ENCODE measurements around the gene PHAF1. TPM values are rescaled to one million over a fixed set of nuclear protein-coding genes. Genes with fewer than 3 reads are reported as not detected.
"Not testable (repeated sequence)": the region's sequence is repeated elsewhere in the genome, so short reads cannot be mapped to it uniquely, and the experiment has no call there.

PHAF1 gene
- total RNA-seq, 2 donors from 2014 or later, result 18.8 to 19.6 TPM

DNA sequence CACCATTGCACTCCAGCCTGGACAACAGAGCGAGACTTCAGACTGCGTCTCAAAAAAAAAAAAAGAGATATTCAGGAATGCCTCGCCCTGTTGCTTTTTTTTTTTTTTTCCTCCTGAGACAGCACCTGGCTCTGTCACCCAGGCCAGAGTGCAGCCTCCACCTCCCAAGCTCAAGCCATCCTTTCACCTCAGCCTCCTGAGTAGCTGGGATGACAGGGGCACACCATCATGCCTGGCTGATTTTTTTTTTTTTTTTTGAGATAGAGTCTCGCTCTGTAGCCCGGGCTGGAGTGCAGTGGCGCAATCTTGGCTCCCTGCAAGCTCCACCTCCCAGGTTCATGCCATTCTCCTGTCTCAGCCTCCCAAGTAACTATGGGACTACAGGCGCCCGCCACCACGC lies 8.0 kb downstream of the PHAF1 start:
- Mint-ChIP-seq H3K4me1 (peaks cover 4% of the 10 kb centered on the region), H3K27me3 (ENCODE audit: insufficient read depth) (no peaks in the 10 kb centered on the region), H3K9me3 (no peaks in the 10 kb centered on the region), H3K27ac (no peak overlapping the region), H3K36me3 (ENCODE audit: low read depth) (peaks cover 30% of the 10 kb centered on the region), H3K4me3 (no peak overlapping the region)
- DNase-seq, result no peak
- Histone ChIP-seq H3K9me3 (ENCODE audit: control insufficient read depth, low read length) (no peaks in the 10 kb centered on the region), H3K27me3 (ENCODE audit: control insufficient read depth, insufficient read depth, low read length, poor library complexity, severe bottlenecking) (no peaks in the 10 kb centered on the region), H3K9ac (ENCODE audit: extremely low read depth, low read length, poor library complexity, severe bottlenecking) (no peak overlapping the region), H3K27ac (ENCODE audit: low read depth, low read length) (no peak overlapping the region), H3K4me3 (ENCODE audit: low read length) (no peak overlapping the region), H3K4me1 (ENCODE audit: control insufficient read depth, insufficient read depth, low read length) (no peaks in the 10 kb centered on the region), H3K36me3 (ENCODE audit: control insufficient read depth, insufficient read depth, low read length) (peaks cover 25% of the 10 kb centered on the region)
- TF ChIP-seq, protein P1, sequence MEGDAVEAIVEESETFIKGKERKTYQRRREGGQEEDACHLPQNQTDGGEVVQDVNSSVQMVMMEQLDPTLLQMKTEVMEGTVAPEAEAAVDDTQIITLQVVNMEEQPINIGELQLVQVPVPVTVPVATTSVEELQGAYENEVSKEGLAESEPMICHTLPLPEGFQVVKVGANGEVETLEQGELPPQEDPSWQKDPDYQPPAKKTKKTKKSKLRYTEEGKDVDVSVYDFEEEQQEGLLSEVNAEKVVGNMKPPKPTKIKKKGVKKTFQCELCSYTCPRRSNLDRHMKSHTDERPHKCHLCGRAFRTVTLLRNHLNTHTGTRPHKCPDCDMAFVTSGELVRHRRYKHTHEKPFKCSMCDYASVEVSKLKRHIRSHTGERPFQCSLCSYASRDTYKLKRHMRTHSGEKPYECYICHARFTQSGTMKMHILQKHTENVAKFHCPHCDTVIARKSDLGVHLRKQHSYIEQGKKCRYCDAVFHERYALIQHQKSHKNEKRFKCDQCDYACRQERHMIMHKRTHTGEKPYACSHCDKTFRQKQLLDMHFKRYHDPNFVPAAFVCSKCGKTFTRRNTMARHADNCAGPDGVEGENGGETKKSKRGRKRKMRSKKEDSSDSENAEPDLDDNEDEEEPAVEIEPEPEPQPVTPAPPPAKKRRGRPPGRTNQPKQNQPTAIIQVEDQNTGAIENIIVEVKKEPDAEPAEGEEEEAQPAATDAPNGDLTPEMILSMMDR (conservative IDR thresholded peaks at IDR 0.05), result no peak
- WGBS, 2 experiments (ENCODE audit: insufficient coverage in 1 of 2, insufficient read length in 1 of 2), result 90% methylated on average over 6 of the region's 9 CpGs; no CpG with 5 or more reads in 1 of the 2 experiments

DNA sequence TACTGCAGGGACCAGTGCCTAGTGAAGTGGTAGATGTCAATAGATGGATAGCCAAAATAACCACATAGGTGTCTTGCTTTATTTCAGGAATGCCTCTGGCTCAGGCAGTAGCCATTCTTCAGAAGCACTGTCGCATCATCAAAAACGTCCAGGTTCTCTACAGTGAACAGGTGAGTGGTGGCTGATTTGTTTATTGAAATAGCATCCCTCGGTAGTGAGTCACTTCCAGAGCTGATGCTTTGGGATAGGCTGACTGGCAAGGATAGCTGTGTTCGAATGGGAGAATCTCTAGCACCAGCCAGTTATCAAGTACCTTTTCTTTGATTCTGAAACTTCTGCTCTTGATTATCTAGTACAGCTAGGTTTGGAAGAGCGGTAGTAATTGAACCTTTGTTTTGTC lies 10.3 kb downstream of the PHAF1 start:
- no peaks in the 10 kb centered on the region for H3K4me1 Mint-ChIP-seq
- H3K36me3 Mint-ChIP-seq (ENCODE audit: low read depth), result peaks cover 38% of the 10 kb centered on the region
- Histone ChIP-seq H3K9ac (ENCODE audit: extremely low read depth, low read length, poor library complexity, severe bottlenecking) (no peak overlapping the region), H3K27me3 (ENCODE audit: control insufficient read depth, insufficient read depth, low read length, poor library complexity, severe bottlenecking) (no peaks in the 10 kb centered on the region), H3K4me1 (ENCODE audit: control insufficient read depth, insufficient read depth, low read length) (no peaks in the 10 kb centered on the region), H3K27ac (ENCODE audit: low read depth, low read length) (no peak overlapping the region), H3K4me3 (ENCODE audit: low read length) (no peak overlapping the region), H3K36me3 (ENCODE audit: control insufficient read depth, insufficient read depth, low read length) (peaks cover 42% of the 10 kb centered on the region), H3K9me3 (ENCODE audit: control insufficient read depth, low read length) (no peaks in the 10 kb centered on the region)
- no peaks in the 10 kb centered on the region for H3K27me3 Mint-ChIP-seq (ENCODE audit: insufficient read depth)
- H3K27ac Mint-ChIP-seq, result no peak overlapping the region
- TF ChIP-seq, protein P1 (conservative IDR thresholded peaks at IDR 0.05), result no peak
- no peak for DNase-seq
- no peak overlapping the region for H3K4me3 Mint-ChIP-seq
- H3K9me3 Mint-ChIP-seq, result no peaks in the 10 kb centered on the region
- WGBS, 2 experiments (ENCODE audit: insufficient coverage in 1 of 2, insufficient read length in 1 of 2), result 93% methylated on average over 3 to 5 of the region's 5 CpGs

DNA sequence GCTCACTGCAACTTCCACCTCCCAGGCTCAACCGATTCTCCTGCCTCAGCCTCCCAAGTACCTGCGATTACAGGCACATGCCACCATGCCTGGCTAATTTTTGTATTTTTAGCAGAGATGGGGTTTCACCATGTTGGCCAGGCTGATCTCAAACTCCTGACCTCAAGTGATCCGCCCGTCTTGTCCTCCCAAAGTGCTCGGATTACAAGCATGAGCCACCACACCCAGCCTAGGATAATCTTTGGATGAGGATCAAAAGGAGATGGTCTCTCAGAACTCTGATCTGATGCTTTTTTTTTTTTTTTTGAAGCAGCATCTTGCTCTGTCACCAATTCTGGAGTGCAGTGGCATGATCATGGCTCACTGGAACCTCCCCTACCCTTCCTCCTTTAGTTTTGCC lies 13.1 kb downstream of the PHAF1 start:
- not testable (repeated sequence) for H3K4me3 ChIP-seq (ENCODE audit: low read length); H3K4me1 ChIP-seq (ENCODE audit: control insufficient read depth, insufficient read depth, low read length); H3K4me1 Mint-ChIP-seq; H3K9me3 Mint-ChIP-seq; H3K27ac ChIP-seq (ENCODE audit: low read depth, low read length); H3K27me3 ChIP-seq (ENCODE audit: control insufficient read depth, insufficient read depth, low read length, poor library complexity, severe bottlenecking); H3K27ac Mint-ChIP-seq; H3K4me3 Mint-ChIP-seq; H3K27me3 Mint-ChIP-seq (ENCODE audit: insufficient read depth); H3K9me3 ChIP-seq (ENCODE audit: control insufficient read depth, low read length); DNase-seq; H3K9ac ChIP-seq (ENCODE audit: extremely low read depth, low read length, poor library complexity, severe bottlenecking)
- 98% methylated on average over 4 to 5 of the region's 5 CpGs for WGBS, 2 experiments (ENCODE audit: insufficient coverage in 1 of 2, insufficient read length in 1 of 2)
- peaks cover 43% of the 10 kb centered on the region for H3K36me3 Mint-ChIP-seq (ENCODE audit: low read depth)
- peaks cover 60% of the 10 kb centered on the region for H3K36me3 ChIP-seq (ENCODE audit: control insufficient read depth, insufficient read depth, low read length)

DNA sequence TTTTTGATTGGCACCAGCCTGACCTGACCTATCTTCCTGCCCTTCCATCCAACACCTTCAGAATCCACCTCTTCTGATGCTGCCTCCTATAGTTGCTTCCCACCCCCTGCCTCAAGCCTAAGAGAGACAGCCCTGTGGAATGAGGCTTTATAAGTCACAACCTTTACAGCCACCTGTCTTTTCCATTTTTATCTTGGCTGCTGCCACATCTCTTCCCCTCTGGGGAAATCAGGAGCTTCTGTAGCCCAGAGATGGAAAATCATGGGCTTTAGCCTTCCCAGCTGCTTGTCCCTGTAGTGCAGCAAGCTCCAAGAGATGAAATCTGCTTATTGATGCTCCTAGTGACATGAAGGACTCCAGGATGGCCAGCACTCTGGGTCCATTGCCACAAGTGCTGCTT lies 18.7 kb downstream of the PHAF1 start:
- H3K36me3 ChIP-seq (ENCODE audit: control insufficient read depth, insufficient read depth, low read length), result peaks cover 57% of the 10 kb centered on the region
- H3K27me3 Mint-ChIP-seq (ENCODE audit: insufficient read depth), result no peaks in the 10 kb centered on the region
- H3K36me3 Mint-ChIP-seq (ENCODE audit: low read depth), result peaks cover 42% of the 10 kb centered on the region
- H3K9me3 Mint-ChIP-seq, result no peaks in the 10 kb centered on the region
- no peaks in the 10 kb centered on the region for H3K4me1 ChIP-seq (ENCODE audit: control insufficient read depth, insufficient read depth, low read length)
- H3K4me3 ChIP-seq (ENCODE audit: low read length), result no peak overlapping the region
- no peak for DNase-seq
- no peak overlapping the region for H3K9ac ChIP-seq (ENCODE audit: extremely low read depth, low read length, poor library complexity, severe bottlenecking)
- no peaks in the 10 kb centered on the region for H3K9me3 ChIP-seq (ENCODE audit: control insufficient read depth, low read length)
- H3K27ac ChIP-seq (ENCODE audit: low read depth, low read length), result no peak overlapping the region
- H3K27me3 ChIP-seq (ENCODE audit: control insufficient read depth, insufficient read depth, low read length, poor library complexity, severe bottlenecking), result no peaks in the 10 kb centered on the region
- H3K4me1 Mint-ChIP-seq, result no peaks in the 10 kb centered on the region
- TF ChIP-seq, protein P1 (conservative IDR thresholded peaks at IDR 0.05), result no peak
- no peak overlapping the region for H3K27ac Mint-ChIP-seq
- no peak overlapping the region for H3K4me3 Mint-ChIP-seq

Data from endodermal cell (in vitro differentiated cells).